K562 (cell line): ENCODE measurements around the gene ALK. TPM values are rescaled to one million over a fixed set of nuclear protein-coding genes. Genes with fewer than 3 reads are reported as not detected.

ENCODE experiments used
- ATAC-seq: fragments of 200-7000 bp; cut with Tn5 transposase; 3 replicates; pipeline ENCODE4 v1.9.1; 2020; ENCODE audit warnings: moderate library complexity
- BruUV-seq: library from RNA; stranded (reverse); fragments of 400-500 nt; replicated peaks from 2 replicates; lab custom pipeline; 2021; lab: Mats Ljungman, UMichigan
- CTCF ChIA-PET: fragments of 300-600 bp; formaldehyde crosslinking; extraction: SDS; loops from one replicate; lab custom pipeline; 2021; ENCODE audit warnings: low intra/inter-chr PET ratio; lab: Yijun Ruan, JAX
- POLR2A ChIA-PET: fragments of 300-600, 350-650 bp; sonication (Branson Sonifier 250); formaldehyde crosslinking; extraction: SDS; loops from one replicate; lab custom pipeline; 2021; ENCODE audit warnings: antibody characterized with exemption, inconsistent platforms; lab: Yijun Ruan, JAX
- DNase-seq, 4 experiments: peaks; one replicate each; pipeline versions ENCODE4 v3.0.0 to v3.0.0-alpha.2; 2011 to 2018; ENCODE audit warnings: low spot score in 3 of 4, mixed read lengths in 3 of 4; ENCODE audit errors: extremely low read depth in 1 of 4
- FAIRE-seq: peaks from 2 replicates; lab custom pipeline; 2011; peaks lifted over from hg19 to GRCh38; lab: Jason Lieb, UNC
- H2AFZ ChIP-seq: 2 replicates; pipeline ENCODE4 v1.6.0; 2011; ENCODE audit warnings: low read depth, low read length, control low read depth, inconsistent platforms
- H3K27ac ChIP-seq: fragments of 200-600 bp; 3 replicates; pipeline ENCODE4 v1.8.0; 2011; ENCODE audit warnings: low read depth, mild to moderate bottlenecking, control low read depth, inconsistent platforms, low read length, moderate library complexity, mixed read lengths; ENCODE audit errors: extremely low read depth
- H3K27me3 ChIP-seq, 2 experiments: fragments of 300-600 bp in 1 of 2; 2 replicates in 1 of 2; 3 replicates in 1 of 2; pipeline versions ENCODE4 v1.6.0 to v1.8.0; 2011; ENCODE audit warnings: inconsistent platforms in 2 of 2, low read length in 2 of 2, mild to moderate bottlenecking in 1 of 2, mixed read lengths in 1 of 2, moderate library complexity in 1 of 2; ENCODE audit not compliant: control insufficient read depth in 2 of 2, insufficient read depth in 2 of 2
- H3K36me3 ChIP-seq: fragments of 300-600 bp; 3 replicates; pipeline ENCODE4 v1.8.0; 2011; ENCODE audit warnings: mild to moderate bottlenecking, low read length, inconsistent platforms; ENCODE audit not compliant: control insufficient read depth, insufficient read depth
- H3K4me1 ChIP-seq, 2 experiments: fragments of 200-600 bp in 1 of 2; replicated peaks in 1 of 2; 2 replicates in 1 of 2; 3 replicates in 1 of 2; pipeline versions ENCODE4 v1.5.1 to v1.8.0; 2011; ENCODE audit warnings: inconsistent platforms in 2 of 2, low read length in 2 of 2, mild to moderate bottlenecking in 1 of 2, mixed read lengths in 1 of 2, moderate library complexity in 1 of 2; ENCODE audit not compliant: control insufficient read depth in 2 of 2, insufficient read depth in 2 of 2
- H3K4me2 ChIP-seq: 2 replicates; pipeline ENCODE4 v1.6.1; 2011; ENCODE audit warnings: low read length, control low read depth, inconsistent platforms, mixed read lengths; ENCODE audit not compliant: insufficient read depth
- H3K4me3 ChIP-seq: fragments of 200-600 bp; sonication (generic), shearing (Covaris generic); 2 replicates; pipeline ENCODE4 v1.5.1; 2016; ENCODE audit warnings: control low read depth, inconsistent platforms
- H3K79me2 ChIP-seq: fragments of 200-600 bp; 3 replicates; pipeline ENCODE4 v1.8.0; 2011; ENCODE audit warnings: low read length, inconsistent platforms; ENCODE audit not compliant: control insufficient read depth, insufficient read depth
- H3K9ac ChIP-seq, 2 experiments: 2 replicates each; pipeline versions ENCODE4 v1.6.0 to v1.6.1; 2011; ENCODE audit warnings: low read depth in 2 of 2, low read length in 2 of 2, control low read depth in 1 of 2, inconsistent platforms in 1 of 2, mild to moderate bottlenecking in 1 of 2, mixed read lengths in 1 of 2; ENCODE audit not compliant: insufficient read depth in 1 of 2
- H3K9me1 ChIP-seq: one replicate; pipeline ENCODE4 v1.6.0; 2011; ENCODE audit warnings: inconsistent platforms, mild to moderate bottlenecking, low read length, moderate library complexity; ENCODE audit not compliant: control insufficient read depth, insufficient read depth
- H3K9me3 ChIP-seq: replicated peaks from 2 replicates; pipeline ENCODE4 v1.5.1; 2011; ENCODE audit warnings: low read depth, low read length, inconsistent platforms; ENCODE audit not compliant: control insufficient read depth, insufficient read depth
- H4K20me1 ChIP-seq: replicated peaks from 2 replicates; pipeline ENCODE4 v1.6.1; 2011; ENCODE audit warnings: low read length, inconsistent platforms, mixed read lengths; ENCODE audit not compliant: control insufficient read depth, insufficient read depth
- FOXK1 ChIP-seq: sonication (generic); formaldehyde crosslinking; IDR thresholded peaks from 2 replicates; pipeline ENCODE4 v1.8.0; 2022; ENCODE audit warnings: missing genetic modification reagents, mild to moderate bottlenecking, borderline replicate concordance
- IFI16 ChIP-seq: fragments of 250-450 bp; sonication (Bioruptor Pico); IDR thresholded peaks from 2 replicates; pipeline ENCODE4 v2.1.2; 2022; ENCODE audit warnings: mild to moderate bottlenecking, inconsistent platforms
- MTF1 ChIP-seq: fragments of 250-450 bp; sonication (Bioruptor Pico); IDR thresholded peaks from 2 replicates; pipeline ENCODE4 v1.9.0; 2021; ENCODE audit warnings: moderate library complexity, mild to moderate bottlenecking, inconsistent platforms, borderline replicate concordance
- SMARCB1 ChIP-seq: IDR thresholded peaks from 2 replicates; pipeline ENCODE4 v1.6.1; 2011; ENCODE audit warnings: improper control_type of control experiment, low read depth; ENCODE audit not compliant: insufficient read length
- ZBED1 ChIP-seq: IDR thresholded peaks from 2 replicates; pipeline ENCODE4 v1.6.1; 2014
- ZNF253 ChIP-seq: fragments of 250-450 bp; sonication (Bioruptor Pico); conservative IDR thresholded peaks from 2 replicates; pipeline ENCODE4 v1.6.1; 2021; ENCODE audit warnings: mild to moderate bottlenecking
- ZNF431 ChIP-seq: sonication (generic); formaldehyde crosslinking; IDR thresholded peaks from 2 replicates; pipeline ENCODE4 v1.8.0; 2022; ENCODE audit warnings: mild to moderate bottlenecking, missing genetic modification reagents
- ZNF75A ChIP-seq: fragments of 450-650 bp; formaldehyde crosslinking; IDR thresholded peaks from 2 replicates; pipeline ENCODE4 v1.4.0; 2020; ENCODE audit warnings: mild to moderate bottlenecking
- ZNF830 ChIP-seq: fragments of 250-450 bp; sonication (Bioruptor Pico); IDR thresholded peaks from 2 replicates; pipeline ENCODE4 v1.5.0; 2021; ENCODE audit warnings: mild to moderate bottlenecking
- WGBS: fragments of 100-300 bp; shearing (Covaris generic); methylation state at CpG from one replicate; pipeline ENCODE4 v1.1.6; 2016; ENCODE audit warnings: low coverage, mixed read lengths; ENCODE audit not compliant: insufficient coverage; ENCODE audit errors: missing lambda C conversion rate; 5-methylcytosine and 5-hydroxymethylcytosine counted together
- in situ Hi-C: fragments of 300-500 bp; cut with MboI; formaldehyde crosslinking; loops from 4 replicates; pipeline ENCODE4 v1.15.0; 2018; ENCODE audit warnings: inconsistent platforms, mixed read lengths
- intact Hi-C: fragments of 100-400 bp; cut with micrococcal nuclease; formaldehyde crosslinking; loops from 2 replicates; pipeline ENCODE4 v1.14.2; 2022
- polyA plus RNA-seq, 8 experiments: library from polyadenylated mRNA; depleted of rRNA in 4 of 8; stranded (reverse) in 5 of 8; unstranded in 3 of 8; fragments of >200 nt; fragmentation: Nextera tagmentation in 2 of 8; fragmentation: Illumina TruSeq in 1 of 8; extraction: Ambion mirVana in 2 of 8; extraction: Trizol in 1 of 8; gene quantifications; 2 replicates each; pipeline versions ENCODE4 v1.2.1 to v1.2.3, GENCODE V29; 2011 to 2014; ENCODE audit warnings: inconsistent platforms in 1 of 8, missing spikeins in 1 of 8
- total RNA-seq, 7 experiments: library from RNA; depleted of rRNA in 6 of 7; stranded (reverse); fragments of >200 nt in 6 of 7; fragmentation: Illumina TruSeq in 2 of 7; extraction: Trizol in 2 of 7; gene quantifications; 2 replicates each; pipeline versions ENCODE4 v1.2.1 to v1.2.3, GENCODE V29; 2011 to 2021; ENCODE audit warnings: low replicate concordance in 1 of 7
- TF ChIP-seq, protein P1 (sequence below): IDR thresholded peaks from 2 replicates; pipeline ENCODE4 v1.6.1; 2012; ENCODE audit warnings: low read depth, low read length, improper control_type of control experiment, borderline replicate concordance

Gene ALK
- total and polyA plus RNA-seq, 9 of the 15 experiments (the other 6 are each of a cell fraction or from before 2014, with no cell fraction given): not detected

GRCh38 chr2:29261003-29261402 lies 660.4 kb downstream of the ALK start (continued):
- TF ChIP-seq ZNF830 (no peak), ZNF431 (no peak)

- DNase-seq (no peak), ATAC-seq (no peak), FAIRE-seq (no peak)
- in situ Hi-C loops (no loop called here), intact Hi-C loops (no loop called here)
- H3K9me1 ChIP-seq: no peaks in the 10 kb centered on the region
- H3K9ac ChIP-seq: no peak overlapping the region
- no peak overlapping the region for H3K4me3 ChIP-seq
- POLR2A ChIA-PET: no interaction called here
- WGBS: under 1% methylated on average over 6 of the region's 6 CpGs
- no peak for TF ChIP-seq MTF1
- H3K4me1 ChIP-seq: no peaks in the 10 kb centered on the region
- CTCF ChIA-PET: no interaction called here
- H3K4me2 ChIP-seq: no peak overlapping the region
- no peaks in the 10 kb centered on the region for H4K20me1 ChIP-seq
- BruUV-seq: no TSS peak
- peaks cover 0 to 19% of the 10 kb centered on the region in 2 experiments; a peak in 3 of 5 replicates for H3K27me3 ChIP-seq
- no peaks in the 10 kb centered on the region for H3K36me3 ChIP-seq
- H3K9me3 ChIP-seq: no peaks in the 10 kb centered on the region
- no peaks in the 10 kb centered on the region for H3K79me2 ChIP-seq
- no peak overlapping the region for H2AFZ ChIP-seq
- no peak overlapping the region for H3K27ac ChIP-seq
Observed at GRCh38 chr2:29260142-29260772, 661.1 kb downstream of the ALK start.

DNA sequence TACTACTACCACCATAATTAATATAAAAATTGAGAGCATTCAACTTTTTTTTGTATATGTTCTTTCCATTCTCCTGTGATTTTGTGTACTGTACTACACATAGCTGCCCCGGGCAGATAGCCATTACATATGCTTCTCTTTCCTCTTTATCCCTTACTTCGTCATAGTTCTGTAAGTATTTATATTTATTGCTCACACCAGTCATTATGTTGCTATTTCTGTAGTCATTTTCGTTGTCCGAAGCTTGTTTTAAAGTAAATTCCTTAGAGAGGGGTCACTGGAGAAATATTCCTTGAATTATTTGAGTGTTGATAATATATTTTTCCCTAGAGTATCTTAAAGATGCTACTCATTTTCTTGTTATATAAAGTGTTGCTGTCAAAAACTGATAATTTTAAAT lies 662.2 kb downstream of the ALK start:
- in situ Hi-C loops: no loop called here
- TF ChIP-seq, protein P1, sequence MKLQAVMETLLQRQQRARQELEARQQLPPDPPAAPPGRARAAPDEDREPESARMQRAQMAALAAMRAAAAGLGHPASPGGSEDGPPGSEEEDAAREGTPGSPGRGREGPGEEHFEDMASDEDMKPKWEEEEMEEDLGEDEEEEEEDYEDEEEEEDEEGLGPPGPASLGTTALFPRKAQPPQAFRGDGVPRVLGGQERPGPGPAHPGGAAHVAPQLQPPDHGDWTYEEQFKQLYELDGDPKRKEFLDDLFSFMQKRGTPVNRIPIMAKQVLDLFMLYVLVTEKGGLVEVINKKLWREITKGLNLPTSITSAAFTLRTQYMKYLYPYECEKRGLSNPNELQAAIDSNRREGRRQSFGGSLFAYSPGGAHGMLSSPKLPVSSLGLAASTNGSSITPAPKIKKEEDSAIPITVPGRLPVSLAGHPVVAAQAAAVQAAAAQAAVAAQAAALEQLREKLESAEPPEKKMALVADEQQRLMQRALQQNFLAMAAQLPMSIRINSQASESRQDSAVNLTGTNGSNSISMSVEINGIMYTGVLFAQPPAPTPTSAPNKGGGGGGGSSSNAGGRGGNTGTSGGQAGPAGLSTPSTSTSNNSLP: no peak
- TF ChIP-seq ZBED1: no peak
- TF ChIP-seq IFI16 (CRISPR knock-in tag): no peak
- no peak for TF ChIP-seq SMARCB1
- no peak for TF ChIP-seq ZNF75A
- no peak for TF ChIP-seq FOXK1
- TF ChIP-seq ZNF253 (CRISPR knock-in tag): no peak

More for the DNA sequence above, 662.2 kb downstream of the ALK start:
- DNase-seq (no peak), FAIRE-seq (no peak), ATAC-seq (no peak)
- H2AFZ ChIP-seq: no peak overlapping the region
- H4K20me1 ChIP-seq: no peaks in the 10 kb centered on the region
- no peaks in the 10 kb centered on the region for H3K36me3 ChIP-seq
- H3K4me2 ChIP-seq: no peak overlapping the region
- no peaks in the 10 kb centered on the region for H3K9me3 ChIP-seq
- ChIA-PET CTCF (no interaction called here), POLR2A (interaction anchor here (0.6 kb wide), 1 partner anchor 96 kb away, joined by 3 read pairs; no protein-coding TSS in a partner anchor)
- H3K9ac ChIP-seq: no peak overlapping the region
- peaks cover 0 to 19% of the 10 kb centered on the region in 2 experiments; a peak in 3 of 5 replicates for H3K27me3 ChIP-seq
- BruUV-seq: no TSS peak
- intact Hi-C loops: no loop called here
- 0% methylated on average over 4 of the region's 4 CpGs for WGBS
- no peak overlapping the region for H3K27ac ChIP-seq
- no peaks in the 10 kb centered on the region for H3K9me1 ChIP-seq
- H3K4me1 ChIP-seq: no peaks in the 10 kb centered on the region
- H3K4me3 ChIP-seq: no peak overlapping the region
- no peaks in the 10 kb centered on the region for H3K79me2 ChIP-seq
